WERI-Rb-1 (cell line): ENCODE data around the gene CPD.
"Not testable (repeated sequence)": the region's sequence is repeated elsewhere in the genome, so short reads cannot be mapped to it uniquely, and the experiment has no call there.

ENCODE experiments used
- DNase-seq: peaks from one replicate; pipeline ENCODE4 v3.0.0-alpha.2; 2020
- H3K27ac ChIP-seq: fragments of 250-450 bp; sonication (Bioruptor Pico); 2 replicates; pipeline ENCODE4 v1.5.1; 2020; ENCODE audit warnings: mild to moderate bottlenecking, moderate library complexity
- H3K27me3 ChIP-seq: fragments of 250-450 bp; sonication (Bioruptor Pico); 2 replicates; pipeline ENCODE4 v1.5.1; 2021; ENCODE audit warnings: mild to moderate bottlenecking, low read depth, moderate library complexity; ENCODE audit not compliant: insufficient read depth, severe bottlenecking
- H3K36me3 ChIP-seq: fragments of 250-450 bp; sonication (Bioruptor Pico); 2 replicates; pipeline ENCODE4 v1.5.1; 2020; ENCODE audit warnings: mild to moderate bottlenecking, moderate library complexity
- H3K4me3 ChIP-seq: 2 replicates; pipeline ENCODE4 v1.5.1; 2011; ENCODE audit warnings: low read depth, mild to moderate bottlenecking, control low read depth, low read length
- H3K9me3 ChIP-seq: fragments of 250-450 bp; sonication (Bioruptor Pico); 2 replicates; pipeline ENCODE4 v1.5.1; 2021; ENCODE audit warnings: mild to moderate bottlenecking, moderate library complexity; ENCODE audit not compliant: severe bottlenecking
- CTCF ChIP-seq: IDR thresholded peaks from 2 replicates; pipeline ENCODE4 v1.5.1; 2011; ENCODE audit warnings: low read depth, mild to moderate bottlenecking, control low read depth, inconsistent platforms, low read length

CPD gene

GRCh38 chr17:30401097-30401496, 22.4 kb downstream of the CPD start:
- TF ChIP-seq CTCF: no peak

GRCh38 chr17:30405161-30405560, 26.4 kb downstream of the CPD start:
- Histone ChIP-seq H3K4me3 (no peak overlapping the region), H3K9me3 (peaks cover 6% of the 10 kb centered on the region), H3K36me3 (peaks cover 9% of the 10 kb centered on the region), H3K27ac (no peak overlapping the region), H3K27me3 (no peaks in the 10 kb centered on the region)
- no peak for TF ChIP-seq CTCF
- DNase-seq: no peak

More at GRCh38 chr17:30401097-30401496, 22.4 kb downstream of the CPD start:
- no peak overlapping the region for H3K4me3 ChIP-seq
- peaks cover 12% of the 10 kb centered on the region for H3K36me3 ChIP-seq
- no peak for DNase-seq
- no peaks in the 10 kb centered on the region for H3K27me3 ChIP-seq
- no peak overlapping the region for H3K27ac ChIP-seq
- H3K9me3 ChIP-seq: peaks cover 6% of the 10 kb centered on the region

- H3K27me3 ChIP-seq, H3K9me3 ChIP-seq, H3K27ac ChIP-seq, H3K36me3 ChIP-seq, H3K4me3 ChIP-seq, DNase-seq: not testable (repeated sequence)
These were observed 31.9 kb downstream of the CPD start for GRCh38 chr17:30410627-30411026.

GRCh38 chr17:30412008-30412496, 33.3 kb downstream of the CPD start:
- not testable (repeated sequence) for H3K36me3 ChIP-seq, H3K9me3 ChIP-seq

GRCh38 chr17:30413109-30413508, 34.4 kb downstream of the CPD start:
- no peak overlapping the region for H3K27ac ChIP-seq
- H3K9me3 ChIP-seq: no peaks in the 10 kb centered on the region
- H3K27me3 ChIP-seq: no peaks in the 10 kb centered on the region
- no peak for DNase-seq
- H3K36me3 ChIP-seq: no peaks in the 10 kb centered on the region; the same call in 1 of the 2 replicates
- no peak overlapping the region for H3K4me3 ChIP-seq
- TF ChIP-seq CTCF: no peak

More at GRCh38 chr17:30412008-30412496, 33.3 kb downstream of the CPD start:
- H3K27me3 ChIP-seq, H3K4me3 ChIP-seq, DNase-seq, H3K27ac ChIP-seq: not testable (repeated sequence)

- no peak overlapping the region for H3K27ac ChIP-seq
- no peaks in the 10 kb centered on the region for H3K27me3 ChIP-seq
- TF ChIP-seq CTCF: no peak
- no peak for DNase-seq
- H3K4me3 ChIP-seq: no peak overlapping the region
- H3K36me3 ChIP-seq: no peaks in the 10 kb centered on the region; the same call in 1 of the 2 replicates
- no peaks in the 10 kb centered on the region for H3K9me3 ChIP-seq
These were observed 35.8 kb downstream of the CPD start for GRCh38 chr17:30414486-30414885.

- no peaks in the 10 kb centered on the region for H3K27me3 ChIP-seq
- no peak overlapping the region for H3K4me3 ChIP-seq
- H3K36me3 ChIP-seq: no peaks in the 10 kb centered on the region; the same call in none of the 2 replicates
- DNase-seq: no peak
- no peaks in the 10 kb centered on the region for H3K9me3 ChIP-seq
- H3K27ac ChIP-seq: no peak overlapping the region
- no peak for TF ChIP-seq CTCF
These were observed 36.8 kb downstream of the CPD start for GRCh38 chr17:30415491-30415890.

- not testable (repeated sequence) for H3K4me3 ChIP-seq, DNase-seq
- H3K36me3 ChIP-seq: peaks cover 24% of the 10 kb centered on the region
These were observed 39.3 kb downstream of the CPD start for GRCh38 chr17:30418070-30418469.

More at GRCh38 chr17:30418070-30418469, 39.3 kb downstream of the CPD start:
- not testable (repeated sequence) for H3K9me3 ChIP-seq, H3K27ac ChIP-seq, H3K27me3 ChIP-seq
